ENCODE measurements around the gene PEX12.
"Not testable (repeated sequence)": the region's sequence is repeated elsewhere in the genome, so short reads cannot be mapped to it uniquely, and the experiment has no call there.

The PEX12 gene

DNA sequence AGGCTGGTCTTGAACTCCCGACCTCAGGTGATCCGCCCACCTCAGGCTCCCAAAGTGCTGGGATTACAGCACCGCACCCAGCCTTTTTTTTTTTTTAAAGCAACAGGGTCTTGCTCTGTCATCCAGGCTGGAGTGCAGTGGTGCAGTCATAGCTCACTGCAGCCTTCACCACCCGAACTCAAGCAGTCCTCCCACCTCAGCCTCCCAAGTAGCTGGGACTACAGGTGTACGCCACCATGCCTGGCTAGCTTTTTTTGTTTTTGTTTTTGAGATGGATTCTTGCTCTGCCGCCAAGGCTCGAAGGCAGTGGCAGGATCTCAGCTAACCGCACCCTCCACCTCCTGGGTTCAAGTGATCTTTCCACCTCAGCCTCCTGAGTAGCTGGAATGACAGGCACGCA lies 43.0 kb downstream of the PEX12 start:
- not testable (repeated sequence) for DNase-seq

DNA sequence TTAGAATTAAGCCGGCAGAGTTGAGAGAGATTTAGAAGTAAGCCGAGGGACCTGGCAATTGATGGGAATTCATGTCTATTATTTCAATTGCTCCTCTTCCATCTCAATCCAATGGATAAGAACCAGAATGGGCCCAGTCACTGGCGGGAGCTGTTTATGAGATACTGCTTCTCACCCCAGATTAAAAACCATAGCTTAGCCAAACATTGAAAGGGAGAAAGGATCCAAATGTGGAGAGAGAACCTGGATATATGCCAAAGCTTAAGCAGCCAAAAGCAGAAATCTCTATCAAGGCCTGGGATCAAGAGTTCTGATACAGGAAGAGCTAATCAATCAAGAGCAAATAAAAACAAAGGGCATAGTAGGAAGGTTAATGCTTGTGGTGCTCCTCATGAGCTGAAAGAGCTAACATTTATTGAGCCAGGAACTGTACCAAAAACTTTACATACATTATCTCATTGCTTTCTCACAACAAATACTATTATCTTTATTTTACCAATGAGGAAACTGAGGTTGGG lies 43.7 kb downstream of the PEX12 start:
- no peak for DNase-seq

DNA sequence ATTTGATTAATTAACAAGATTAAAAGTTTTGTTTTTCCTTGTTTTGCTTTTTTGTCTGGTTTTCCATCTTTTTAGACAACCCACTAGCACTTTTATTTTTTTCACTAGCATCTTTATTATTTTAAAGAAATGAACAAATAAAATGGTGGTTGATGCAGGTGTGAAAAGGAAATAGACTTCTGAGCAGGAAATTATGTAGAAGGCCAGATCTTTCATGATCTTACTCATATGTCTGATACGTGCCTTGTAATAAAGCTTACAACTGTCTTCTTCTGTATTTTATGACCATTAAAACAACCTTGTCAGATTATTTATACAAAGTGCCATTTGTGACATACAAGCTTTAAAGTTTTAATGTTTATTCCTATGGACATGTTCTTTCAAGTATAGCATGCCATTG lies 47.2 kb downstream of the PEX12 start:
- no peak for DNase-seq

DNA sequence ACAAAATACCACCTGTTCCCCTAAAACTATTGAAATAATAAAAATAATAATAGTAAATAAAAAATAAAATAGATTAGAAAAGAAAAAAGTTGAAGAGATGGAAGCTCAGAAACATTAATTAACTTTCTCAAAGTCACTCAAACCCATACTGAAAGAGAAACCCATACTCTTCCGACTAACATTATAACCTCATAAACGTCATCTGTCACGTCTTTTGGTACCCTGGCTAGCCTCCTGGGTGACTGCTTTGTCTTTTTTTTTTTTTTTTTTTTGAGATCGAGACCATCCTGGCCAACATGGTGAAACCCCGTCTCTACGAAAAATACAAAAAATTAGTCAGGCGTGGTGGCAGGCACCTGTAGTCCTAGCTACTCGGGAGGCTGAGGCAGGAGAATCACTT lies 48.5 kb downstream of the PEX12 start:
- no peak for DNase-seq

DNA sequence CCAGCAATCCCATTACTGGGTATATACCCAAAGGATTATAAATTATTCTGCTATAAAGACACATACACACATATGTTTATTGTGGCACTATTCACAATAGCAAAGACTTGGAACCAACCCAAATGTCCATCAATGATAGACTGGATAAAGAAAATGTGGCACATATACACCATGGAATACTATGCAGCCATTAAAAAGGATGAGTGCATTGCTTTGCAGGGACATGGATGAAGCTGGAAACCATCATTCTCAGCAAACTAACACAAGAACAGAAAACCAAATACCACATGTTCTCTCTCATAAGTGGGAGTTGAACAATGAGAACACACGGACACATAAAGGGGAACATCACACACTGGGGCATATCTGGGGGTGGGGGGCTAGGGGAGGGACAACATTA lies 49.0 kb downstream of the PEX12 start:
- not testable (repeated sequence) for DNase-seq
